HG02981 (cell line): Measurements from ENCODE around the gene MYO3B.
A peak's percentile ranks its signal among the peaks of the same experiment; 100 is the strongest.

Experiments used
- ATAC-seq: cut with Tn5 transposase; IDR thresholded peaks from one replicate; pipeline ENCODE4 v1.9.1; 2021; ENCODE audit warnings: mild to moderate bottlenecking, moderate library complexity; ENCODE audit not compliant: unreplicated experiment

The MYO3B gene, protein sequence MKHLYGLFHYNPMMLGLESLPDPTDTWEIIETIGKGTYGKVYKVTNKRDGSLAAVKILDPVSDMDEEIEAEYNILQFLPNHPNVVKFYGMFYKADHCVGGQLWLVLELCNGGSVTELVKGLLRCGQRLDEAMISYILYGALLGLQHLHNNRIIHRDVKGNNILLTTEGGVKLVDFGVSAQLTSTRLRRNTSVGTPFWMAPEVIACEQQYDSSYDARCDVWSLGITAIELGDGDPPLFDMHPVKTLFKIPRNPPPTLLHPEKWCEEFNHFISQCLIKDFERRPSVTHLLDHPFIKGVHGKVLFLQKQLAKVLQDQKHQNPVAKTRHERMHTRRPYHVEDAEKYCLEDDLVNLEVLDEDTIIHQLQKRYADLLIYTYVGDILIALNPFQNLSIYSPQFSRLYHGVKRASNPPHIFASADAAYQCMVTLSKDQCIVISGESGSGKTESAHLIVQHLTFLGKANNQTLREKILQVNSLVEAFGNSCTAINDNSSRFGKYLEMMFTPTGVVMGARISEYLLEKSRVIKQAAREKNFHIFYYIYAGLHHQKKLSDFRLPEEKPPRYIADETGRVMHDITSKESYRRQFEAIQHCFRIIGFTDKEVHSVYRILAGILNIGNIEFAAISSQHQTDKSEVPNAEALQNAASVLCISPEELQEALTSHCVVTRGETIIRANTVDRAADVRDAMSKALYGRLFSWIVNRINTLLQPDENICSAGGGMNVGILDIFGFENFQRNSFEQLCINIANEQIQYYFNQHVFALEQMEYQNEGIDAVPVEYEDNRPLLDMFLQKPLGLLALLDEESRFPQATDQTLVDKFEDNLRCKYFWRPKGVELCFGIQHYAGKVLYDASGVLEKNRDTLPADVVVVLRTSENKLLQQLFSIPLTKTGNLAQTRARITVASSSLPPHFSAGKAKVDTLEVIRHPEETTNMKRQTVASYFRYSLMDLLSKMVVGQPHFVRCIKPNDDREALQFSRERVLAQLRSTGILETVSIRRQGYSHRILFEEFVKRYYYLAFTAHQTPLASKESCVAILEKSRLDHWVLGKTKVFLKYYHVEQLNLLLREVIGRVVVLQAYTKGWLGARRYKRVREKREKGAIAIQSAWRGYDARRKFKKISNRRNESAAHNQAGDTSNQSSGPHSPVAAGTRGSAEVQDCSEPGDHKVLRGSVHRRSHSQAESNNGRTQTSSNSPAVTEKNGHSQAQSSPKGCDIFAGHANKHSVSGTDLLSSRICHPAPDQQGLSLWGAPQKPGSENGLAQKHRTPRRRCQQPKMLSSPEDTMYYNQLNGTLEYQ (N-terminal part only)

DNA sequence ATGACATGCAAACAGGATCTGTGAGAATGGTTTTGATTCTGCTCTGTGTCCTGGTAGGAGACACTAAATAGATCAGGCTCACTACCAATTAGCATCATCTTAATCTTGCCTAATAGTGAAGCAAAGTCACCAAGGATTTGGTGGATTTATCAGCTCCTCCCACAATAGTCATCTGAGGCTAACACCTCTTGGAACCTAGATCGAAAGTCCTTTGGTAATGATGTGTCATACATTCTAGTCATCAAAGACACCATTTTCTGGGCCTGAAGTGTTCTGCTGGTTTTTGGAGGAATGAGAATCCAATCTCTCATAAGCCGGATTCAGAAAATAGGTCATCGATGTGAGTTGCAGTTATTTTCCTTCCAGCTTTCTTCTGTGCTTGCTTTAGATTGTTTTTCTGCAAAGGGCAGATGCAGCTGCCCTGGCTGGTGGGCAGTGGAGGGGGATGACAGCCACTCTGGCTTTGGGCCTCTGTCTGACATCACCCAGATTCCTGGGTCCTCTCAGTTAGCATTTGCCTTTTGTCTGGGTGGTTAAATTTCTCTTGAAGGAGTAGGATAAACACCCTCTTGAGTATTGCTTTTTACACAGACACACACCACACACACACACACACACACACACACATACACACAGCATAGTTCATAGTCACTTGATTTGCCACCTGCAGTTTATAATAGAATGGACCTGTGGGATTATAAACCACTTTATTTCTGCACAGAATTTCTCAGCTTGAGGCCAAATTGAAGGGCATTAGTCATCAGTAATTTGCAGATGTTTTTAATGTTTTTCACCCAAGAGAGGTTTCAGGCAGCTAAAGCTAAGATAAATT, at the start of gene MYO3B:
MYO3B (plus strand) TSS at position 198 of the 832 bp plus-strand sequence; CDS start at position 339, 141 bp downstream.
- peak; percentile 43 for ATAC-seq

DNA sequence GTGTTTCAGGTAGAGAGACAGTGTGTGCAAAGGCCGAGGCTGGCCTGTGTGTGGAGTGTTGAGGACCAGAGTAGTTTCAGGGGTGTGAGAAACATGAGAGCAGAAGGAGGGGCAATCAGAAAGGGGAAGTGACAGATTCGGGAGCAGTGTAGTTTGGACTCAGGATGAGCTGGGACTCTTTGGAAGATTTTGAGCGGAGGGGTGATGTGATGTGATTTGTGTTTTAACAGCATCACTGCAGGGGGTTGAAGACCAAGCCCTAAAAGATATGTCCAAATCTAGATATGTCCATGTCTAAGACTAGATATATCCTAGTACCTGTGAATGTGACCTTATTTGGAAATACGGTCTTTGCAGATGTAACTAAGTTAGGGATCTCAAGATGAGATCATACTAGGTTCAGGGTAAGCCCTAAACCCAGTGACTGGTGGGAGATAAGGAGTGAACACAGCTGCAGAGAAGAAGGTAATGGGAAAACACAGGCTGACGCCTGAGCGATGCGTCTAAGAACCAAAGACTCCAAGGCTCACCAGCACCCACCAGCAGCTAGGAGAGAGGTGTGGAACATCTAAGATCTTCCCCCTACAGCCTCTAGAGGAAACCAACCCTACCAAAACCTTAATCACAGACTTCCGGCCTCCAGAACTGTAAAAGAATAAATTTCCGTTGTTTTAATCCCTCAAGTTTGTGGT, 38.5 kb upstream of the MYO3B start:
- ATAC-seq: no peak

DNA sequence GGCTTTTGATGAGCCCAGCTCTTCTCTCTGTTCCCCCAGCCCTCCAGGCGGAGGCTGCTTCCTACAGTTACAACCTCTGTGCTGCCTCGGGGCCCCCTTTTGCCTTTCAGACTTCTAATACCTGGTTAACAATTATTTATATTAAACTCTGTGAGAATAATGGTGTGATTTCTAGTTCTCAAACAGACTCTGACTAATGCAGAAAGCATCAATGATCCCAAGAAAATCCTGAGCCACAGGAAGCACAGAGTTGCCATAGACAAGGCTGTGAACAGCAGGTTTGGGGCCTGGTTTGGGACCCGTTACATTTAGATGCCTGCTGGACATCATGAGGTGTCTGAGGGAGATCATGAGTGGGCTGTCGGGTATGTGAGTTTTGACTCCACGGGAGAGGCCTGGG, 37.4 kb upstream of the MYO3B start:
- no peak for ATAC-seq

DNA sequence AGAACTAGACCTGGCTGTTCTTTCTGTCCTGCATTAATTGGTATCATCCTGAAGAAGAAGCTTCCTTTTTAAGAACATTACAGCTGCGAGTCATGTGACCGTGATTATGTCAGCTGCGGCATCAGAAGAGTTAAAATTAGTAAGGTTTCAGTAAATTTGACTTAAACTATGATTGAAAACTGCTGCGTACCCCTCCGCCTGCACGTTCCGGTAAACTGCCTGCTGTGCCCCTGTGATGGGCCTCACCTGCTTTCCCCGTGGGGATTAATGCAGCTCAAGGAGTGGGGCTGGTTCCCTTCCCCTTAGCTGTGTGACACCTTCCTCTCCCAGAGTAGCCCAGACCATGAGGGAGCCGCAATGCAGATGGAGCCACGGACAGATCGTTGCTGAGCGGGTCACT, 36.1 kb upstream of the MYO3B start:
- no peak for ATAC-seq

DNA sequence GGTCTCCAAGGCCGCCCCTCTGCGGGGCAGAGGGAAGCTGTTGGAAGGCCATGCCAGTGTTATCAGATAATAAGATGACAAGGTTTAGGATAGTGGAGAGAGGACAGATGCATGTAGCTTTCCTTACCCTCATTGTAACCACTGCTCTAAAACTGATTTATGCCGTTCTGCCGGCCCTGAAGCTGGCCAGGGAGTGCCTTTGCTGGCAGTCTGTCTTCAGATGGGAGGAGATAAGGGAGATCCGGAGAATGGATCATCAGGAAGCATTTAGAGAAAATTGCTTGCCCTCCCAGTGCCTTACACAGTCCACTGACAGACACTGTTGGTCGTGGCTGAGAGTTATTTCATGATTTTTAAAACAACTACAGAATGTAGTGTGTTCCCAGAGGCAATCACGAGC, 35.4 kb upstream of the MYO3B start:
- ATAC-seq: no peak

DNA sequence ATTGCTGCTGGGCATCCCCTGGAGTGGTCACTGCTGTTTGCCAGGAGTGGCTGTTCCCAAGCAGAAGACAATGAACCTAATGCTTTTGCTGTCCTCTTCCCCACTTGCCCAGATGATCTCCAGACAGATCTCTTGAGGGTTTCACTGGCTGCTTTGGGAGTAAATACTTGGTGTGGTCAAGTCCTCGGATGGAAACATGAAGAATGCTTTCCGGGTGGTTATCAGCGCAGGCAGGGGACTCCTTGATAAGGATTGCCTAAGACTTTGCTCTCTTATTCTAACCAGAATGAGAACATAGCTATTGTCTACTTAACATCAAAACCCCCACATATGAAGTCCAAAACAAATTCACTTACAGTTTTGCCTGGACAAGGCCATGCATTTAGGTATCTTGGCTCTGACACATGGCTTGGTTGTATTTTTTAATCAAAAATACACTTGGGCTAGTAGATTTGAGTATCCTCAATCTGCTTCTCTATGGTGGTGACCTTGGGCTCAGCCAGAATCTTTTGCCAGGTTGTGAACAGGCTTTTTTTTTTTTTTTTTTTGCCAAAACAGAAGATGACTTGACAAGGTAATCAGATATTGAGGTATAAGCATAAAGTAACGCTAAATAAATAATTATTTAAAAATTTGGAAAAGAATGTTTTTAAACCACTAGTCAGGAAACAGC, 34.8 kb upstream of the MYO3B start:
- no peak for ATAC-seq

DNA sequence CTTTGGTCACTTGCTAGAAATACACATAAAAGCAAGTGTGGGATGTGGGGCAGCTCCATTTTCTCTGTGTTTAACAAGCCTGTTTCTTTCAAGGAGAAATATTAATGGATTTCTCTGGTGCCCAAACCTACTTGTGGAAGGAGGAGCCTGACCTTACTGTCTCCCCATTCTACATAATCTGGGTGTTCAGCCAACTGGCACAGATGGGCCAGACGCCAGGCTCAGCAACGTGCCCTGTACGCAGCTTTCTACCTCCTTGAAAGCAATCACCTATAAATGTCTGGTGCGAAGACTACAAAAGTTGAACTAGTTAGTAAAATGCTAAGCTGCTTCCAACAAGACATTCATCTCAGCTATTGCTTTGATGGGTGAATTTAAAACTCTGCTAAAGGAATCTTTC, 33.2 kb upstream of the MYO3B start:
- no peak for ATAC-seq

DNA sequence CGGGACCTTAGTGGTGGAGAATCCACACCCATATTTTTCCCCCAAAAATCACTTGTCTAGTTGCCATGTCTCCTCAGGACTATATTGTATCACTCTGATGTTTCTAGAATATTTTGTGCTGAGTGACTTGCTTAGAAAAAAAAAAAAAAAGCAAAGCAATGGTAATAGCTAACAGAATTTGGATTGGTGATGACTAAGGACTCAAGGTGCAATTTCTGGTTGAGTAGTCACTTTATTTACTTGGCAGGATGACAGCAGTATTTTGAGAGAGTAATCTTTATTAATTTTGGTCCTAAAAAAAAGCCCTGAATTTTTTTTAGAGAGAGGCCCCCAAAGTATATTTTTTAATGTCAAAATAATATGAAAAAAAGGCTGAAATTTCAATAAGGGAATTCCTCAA, 32.8 kb upstream of the MYO3B start:
- ATAC-seq: no peak

DNA sequence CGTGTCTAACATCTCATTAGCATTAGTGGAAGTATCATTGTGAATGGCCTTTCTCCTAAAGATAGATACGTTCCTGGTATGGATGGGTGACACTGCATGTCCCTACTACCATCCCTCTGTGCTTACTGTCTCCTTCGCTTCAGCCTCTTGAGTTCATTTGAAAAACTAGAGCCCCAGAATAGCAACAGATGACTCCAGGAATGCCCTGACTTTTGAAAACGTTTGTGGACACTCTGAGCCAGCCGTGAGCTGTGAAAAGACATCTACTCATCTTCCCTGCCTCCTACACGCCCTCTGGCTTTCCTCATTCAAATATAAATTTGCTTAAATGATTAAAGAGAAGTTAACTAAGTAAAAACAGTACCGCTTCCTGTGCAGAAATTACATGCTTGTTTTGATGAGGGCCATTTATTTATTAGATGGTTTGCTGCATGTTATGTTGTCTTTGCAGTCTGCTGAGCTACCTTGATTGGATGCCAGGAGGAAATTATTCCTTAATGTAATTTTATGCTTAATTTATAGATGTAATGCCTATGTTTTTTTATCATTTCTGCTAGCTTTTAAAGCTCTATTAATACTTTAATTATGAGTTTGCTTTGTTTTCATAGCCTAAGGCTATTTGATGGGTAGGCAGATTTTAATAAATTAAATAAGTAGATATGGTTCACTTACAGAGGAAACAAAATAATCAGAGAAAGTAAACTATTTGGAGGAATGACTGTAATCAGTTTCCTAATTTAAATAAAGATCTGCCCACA, 32.1 kb upstream of the MYO3B start:
- ATAC-seq: no peak

DNA sequence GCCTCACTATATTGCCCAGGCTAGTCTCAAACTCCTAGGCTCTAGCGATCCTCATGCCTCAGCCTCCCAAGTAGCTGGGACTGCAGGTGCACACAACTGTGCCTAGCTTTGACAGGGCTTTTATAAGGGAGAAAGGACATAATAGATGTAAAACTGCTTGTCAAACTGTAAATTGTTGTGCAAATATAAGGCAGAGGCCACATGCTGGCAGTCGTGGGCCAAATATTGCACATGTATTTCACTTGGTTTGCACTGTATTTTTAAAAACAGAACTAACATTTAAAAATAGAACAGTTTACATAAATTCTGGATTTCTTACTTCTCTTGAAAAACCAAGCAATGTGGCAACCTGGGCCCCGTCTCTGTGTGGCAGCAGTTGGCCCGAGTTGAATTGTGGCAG, 31.2 kb upstream of the MYO3B start:
- no peak for ATAC-seq

DNA sequence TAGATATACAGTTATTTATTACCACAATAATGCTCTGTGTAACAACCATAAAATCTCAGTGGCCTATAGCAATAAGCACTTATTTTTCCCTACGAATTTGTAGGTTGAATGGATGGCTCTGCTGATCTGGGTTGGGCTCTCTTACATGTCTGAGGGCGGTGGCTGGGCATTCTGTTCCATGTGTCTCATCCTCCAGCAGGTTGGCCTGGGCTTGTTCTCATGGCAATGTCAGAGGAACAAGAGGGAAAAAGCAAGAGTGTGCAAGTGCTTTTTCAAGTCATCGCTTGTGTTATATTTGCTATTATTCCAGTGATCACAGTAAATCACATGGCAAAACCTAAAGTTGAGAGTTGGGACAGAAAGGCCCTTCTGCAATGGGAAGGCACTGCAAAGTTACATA, 30.4 kb upstream of the MYO3B start:
- ATAC-seq: no peak

DNA sequence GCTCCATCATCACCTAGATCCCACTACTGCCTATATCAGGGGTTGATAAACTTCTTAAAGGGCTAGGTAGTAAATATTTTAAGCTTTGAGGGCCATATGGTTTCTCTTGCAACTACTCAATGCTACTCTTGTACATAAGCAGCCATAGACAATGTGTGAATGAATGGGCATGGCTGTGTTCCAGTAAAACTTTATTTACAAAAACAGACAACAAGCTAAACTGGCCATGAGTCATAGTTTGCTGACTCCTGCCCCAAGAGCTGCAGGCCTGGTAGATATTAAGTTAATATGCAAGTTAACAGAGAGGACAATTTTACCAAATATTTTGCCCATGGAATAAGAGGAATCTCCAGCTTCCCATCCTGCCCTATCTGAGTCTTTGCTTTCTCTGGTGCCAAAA, 29.8 kb upstream of the MYO3B start:
- no peak for ATAC-seq

DNA sequence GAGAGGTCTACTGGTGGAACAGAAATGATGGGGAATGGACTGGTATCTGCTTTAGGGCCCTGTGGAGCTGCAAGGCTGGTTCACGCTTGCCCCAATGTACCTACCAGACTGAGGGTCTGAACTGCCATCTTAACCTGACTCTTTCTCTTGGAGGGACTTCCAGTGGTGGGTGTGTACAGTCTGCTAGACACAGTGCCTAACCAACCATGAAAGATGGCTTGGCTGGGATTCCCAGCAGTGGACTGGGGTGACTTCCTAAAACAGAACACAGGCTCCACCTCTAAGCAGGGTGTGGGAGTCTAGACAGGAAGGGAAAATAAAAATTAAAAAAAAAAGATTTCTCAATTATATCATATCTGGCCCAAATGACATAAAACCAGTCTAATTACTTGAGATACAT, 25.5 kb upstream of the MYO3B start:
- no peak for ATAC-seq

DNA sequence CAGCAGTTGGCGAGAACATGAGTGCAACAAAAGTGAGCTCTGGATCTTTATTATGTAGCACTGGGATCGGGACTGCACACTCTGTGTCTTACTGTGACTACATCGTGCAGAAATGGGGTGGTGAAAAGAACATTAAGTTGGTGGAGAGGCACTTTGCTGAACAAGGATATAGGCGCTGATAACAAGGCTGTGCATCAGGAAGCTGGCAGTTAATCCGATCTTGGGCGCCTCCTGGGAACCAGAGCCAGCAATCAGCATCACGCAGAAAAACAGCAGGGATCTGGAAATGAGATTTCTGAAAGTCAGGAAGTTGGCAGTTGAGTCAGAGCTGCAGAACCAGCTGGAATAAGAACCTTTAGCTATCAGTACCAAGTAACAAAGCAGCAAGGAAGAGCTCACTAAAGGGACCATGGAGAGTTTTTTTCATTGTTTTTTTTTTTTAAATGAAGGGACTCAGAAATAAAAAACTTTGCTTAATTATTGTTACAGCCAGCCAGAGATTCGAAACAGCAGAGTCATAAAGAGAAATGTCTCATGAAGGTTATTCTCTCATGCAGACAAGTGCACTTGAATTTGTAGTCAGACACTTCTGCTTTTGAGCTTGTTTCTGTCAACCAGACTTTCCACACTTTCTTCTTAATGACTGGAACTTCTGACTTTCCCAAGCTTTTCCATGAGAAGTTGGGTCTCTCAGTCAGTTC, 22.8 kb upstream of the MYO3B start:
- peak; percentile 43 for ATAC-seq

DNA sequence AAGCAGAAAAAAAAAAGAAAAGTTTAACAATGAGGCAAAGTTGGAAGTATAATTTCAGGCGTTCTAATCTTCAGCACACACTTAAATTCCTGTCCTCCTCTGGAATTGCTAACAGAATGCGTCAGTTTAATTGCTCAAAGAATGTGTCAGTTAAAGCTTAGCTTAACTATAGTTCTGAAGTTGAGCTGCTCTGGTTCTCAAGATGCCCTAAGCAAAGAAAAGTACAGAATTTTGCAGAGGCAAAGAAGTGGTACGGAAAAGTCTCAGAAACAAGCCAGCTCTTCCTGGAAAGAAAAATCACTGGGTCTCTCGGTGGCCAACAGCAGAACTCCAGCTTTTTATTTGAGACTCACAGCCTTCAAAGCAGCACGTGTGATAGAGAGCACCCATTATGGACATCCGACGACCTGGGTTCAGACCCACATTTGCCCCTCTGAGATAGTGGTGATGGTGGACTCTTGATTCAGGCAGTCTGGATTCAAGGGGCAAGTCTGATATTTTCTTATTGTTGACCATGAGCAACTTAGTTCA, 22.2 kb upstream of the MYO3B start:
- no peak for ATAC-seq

DNA sequence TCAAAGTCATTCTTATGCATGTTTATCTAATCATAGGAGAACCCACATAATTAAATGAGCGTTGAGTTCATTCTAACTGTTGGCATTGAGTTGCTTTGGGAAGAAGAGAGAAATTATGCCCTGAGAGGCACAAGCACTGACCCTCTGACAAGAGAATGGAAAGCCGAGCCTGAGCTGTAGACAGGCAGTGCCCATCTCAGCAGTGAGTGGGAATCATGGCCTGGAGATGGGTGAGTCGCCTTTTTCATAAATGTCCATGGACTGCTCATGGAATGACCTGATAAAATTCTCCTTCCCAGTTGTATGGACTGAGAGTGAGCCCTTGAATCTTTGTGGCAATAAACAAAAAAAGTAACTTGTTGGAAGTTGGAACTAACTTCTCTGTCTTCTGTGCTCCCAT, 21.4 kb upstream of the MYO3B start:
- no peak for ATAC-seq

DNA sequence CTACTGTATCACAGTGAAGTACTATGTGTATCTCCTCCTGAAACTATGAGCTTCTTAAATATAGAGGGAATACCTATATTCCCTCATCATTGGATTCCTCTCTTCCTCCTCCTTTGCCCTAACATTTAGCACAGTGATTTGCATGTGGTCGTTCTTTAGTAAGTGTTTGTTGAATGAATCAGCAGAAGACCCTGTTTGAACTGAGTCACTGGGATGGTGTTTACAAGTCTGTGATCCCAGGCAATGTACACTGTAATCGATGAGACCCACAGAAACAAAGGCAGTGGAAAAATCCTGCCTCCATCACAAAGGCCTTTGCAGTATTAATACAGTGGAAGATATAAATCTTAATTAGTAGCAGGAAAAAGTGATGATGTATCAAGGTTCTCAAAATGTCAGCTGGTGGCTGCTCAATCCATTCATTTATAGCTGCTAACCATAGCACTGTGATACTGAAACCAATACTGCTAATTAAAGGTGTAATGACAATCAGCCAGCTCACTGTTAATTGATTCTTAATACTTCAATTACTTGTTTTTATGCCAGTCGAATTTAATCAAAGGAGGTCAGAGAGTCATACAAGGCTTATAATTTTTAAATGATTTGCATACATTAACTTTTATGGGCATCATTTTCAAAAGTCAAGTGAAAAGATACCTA, 20.8 kb upstream of the MYO3B start:
- ATAC-seq: no peak
